ENCODE results near the gene FABP3.

- TF ChIP-seq POLR2A (IDR thresholded peaks at IDR 0.05; ENCODE audit: control extremely low read depth in 1 of 2, low read depth in 2 of 2, low read length in 2 of 2) = no peak
- TF ChIP-seq SP4 (IDR thresholded peaks at IDR 0.05; ENCODE audit: low read length) = no peak
- TF ChIP-seq CTCF (IDR thresholded peaks at IDR 0.05; ENCODE audit: control extremely low read depth in 1 of 3, insufficient read depth in 1 of 3, low read depth in 1 of 3, low read length in 3 of 3) = no peak
- no peak for TF ChIP-seq SRF (IDR thresholded peaks at IDR 0.05; ENCODE audit: low read depth, low read length)
- TF ChIP-seq KDM1A (IDR thresholded peaks at IDR 0.05; ENCODE audit: borderline replicate concordance, low read length) = no peak
- no peak for TF ChIP-seq POLR2AphosphoS5 (IDR thresholded peaks at IDR 0.05; ENCODE audit: low read depth, low read length)
- no peak for TF ChIP-seq RXRA (IDR thresholded peaks at IDR 0.05; ENCODE audit: insufficient read depth, low read depth, low read length)
- no peak for TF ChIP-seq BCL11A (IDR thresholded peaks at IDR 0.05; ENCODE audit: low read depth in 2 of 2, low read length in 2 of 2)
- no peak for TF ChIP-seq RAD21 (IDR thresholded peaks at IDR 0.05 in 1 of 2, conservative IDR thresholded peaks at IDR 0.05 in 1 of 2; ENCODE audit: low read depth in 2 of 2, low read length in 2 of 2)
Measured at GRCh38 chr1:31336687-31337467, 36.0 kb downstream of the FABP3 start.

Data from H1 (cell line).